Endothelial cell of umbilical vein (primary cell): Measurements from ENCODE around the gene CDKL2. TPM values are rescaled to one million over a fixed set of nuclear protein-coding genes. Genes with fewer than 3 reads are reported as not detected.

Experiments
- BruUV-seq: library from RNA; stranded (reverse); fragments of 400-500 nt; replicated peaks from 2 replicates; lab custom pipeline; 2021; lab: Mats Ljungman, UMichigan
- CTCF ChIA-PET: fragments of 300-600, 350-600 bp; sonication (Branson Sonifier 250); formaldehyde crosslinking; loops from one replicate; lab custom pipeline; 2021; ENCODE audit warnings: antibody characterized with exemption, inconsistent platforms; lab: Charles Lee
- POLR2A ChIA-PET: fragments of 300-600, 350-600 bp; sonication (Branson Sonifier 250); formaldehyde crosslinking; loops from one replicate; lab custom pipeline; 2021; ENCODE audit warnings: antibody characterized with exemption, inconsistent platforms; lab: Charles Lee
- DNase-seq: peaks from one replicate; pipeline ENCODE4 v3.0.0-alpha.2; 2011; ENCODE audit warnings: low read depth, low spot score
- FAIRE-seq: peaks from 2 replicates; lab custom pipeline; 2011; peaks lifted over from hg19 to GRCh38; lab: Jason Lieb, UNC
- H2AFZ ChIP-seq: 2 replicates; pipeline ENCODE4 v1.6.0; 2012; ENCODE audit warnings: low read depth, low read length, control low read depth, inconsistent platforms
- H3K27ac ChIP-seq: 2 replicates; pipeline ENCODE4 v1.5.1; 2011; ENCODE audit warnings: low read depth, mild to moderate bottlenecking, control low read depth, low read length, moderate library complexity; ENCODE audit not compliant: insufficient read depth
- H3K27me3 ChIP-seq, 2 experiments: 2 replicates each; pipeline versions ENCODE4 v1.6.0 to v1.6.1; 2011; ENCODE audit warnings: low read length in 2 of 2, mixed read lengths in 1 of 2; ENCODE audit not compliant: control insufficient read depth in 2 of 2, insufficient read depth in 2 of 2
- H3K36me3 ChIP-seq, 2 experiments: 2 replicates in 1 of 2; 3 replicates in 1 of 2; pipeline ENCODE4 v1.5.1; 2011; ENCODE audit warnings: low read length in 2 of 2, mild to moderate bottlenecking in 1 of 2, moderate library complexity in 1 of 2; ENCODE audit not compliant: control insufficient read depth in 2 of 2, insufficient read depth in 2 of 2; ENCODE audit errors: extremely low read depth in 1 of 2
- H3K4me1 ChIP-seq: 3 replicates; pipeline ENCODE4 v1.5.1; 2011; ENCODE audit warnings: mild to moderate bottlenecking, low read length; ENCODE audit not compliant: control insufficient read depth, insufficient read depth; ENCODE audit errors: extremely low read depth
- H3K4me2 ChIP-seq: 2 replicates; pipeline ENCODE4 v1.6.1; 2011; ENCODE audit warnings: low read length, control low read depth, mixed read lengths; ENCODE audit not compliant: insufficient read depth
- H3K4me3 ChIP-seq, 3 experiments: fragments of 200-600 bp in 1 of 3; sonication (generic), shearing (Covaris generic) in 1 of 3; replicated peaks in 1 of 3; 2 replicates each; pipeline ENCODE4 v1.5.1; 2011 to 2016; ENCODE audit warnings: control low read depth in 3 of 3, low read length in 3 of 3, mild to moderate bottlenecking in 2 of 3, inconsistent platforms in 1 of 3, low read depth in 1 of 3, moderate library complexity in 1 of 3; ENCODE audit not compliant: insufficient read depth in 1 of 3
- H3K79me2 ChIP-seq: 2 replicates; pipeline ENCODE4 v1.6.0; 2012; ENCODE audit warnings: low read length, inconsistent platforms; ENCODE audit not compliant: control insufficient read depth, insufficient read depth
- H3K9ac ChIP-seq: replicated peaks from 2 replicates; pipeline ENCODE3; 2011; ENCODE audit warnings: low read length, control low read depth; ENCODE audit not compliant: insufficient read depth; ENCODE audit errors: extremely low read depth
- H3K9me1 ChIP-seq: replicated peaks from 3 replicates; pipeline ENCODE4 v1.6.0; 2011; ENCODE audit warnings: mild to moderate bottlenecking, low read length; ENCODE audit not compliant: control insufficient read depth, insufficient read depth; ENCODE audit errors: extremely low read depth
- H3K9me3 ChIP-seq: replicated peaks from 2 replicates; pipeline ENCODE4 v1.5.1; 2012; ENCODE audit warnings: low read length, inconsistent platforms; ENCODE audit not compliant: control insufficient read depth, insufficient read depth
- H4K20me1 ChIP-seq: replicated peaks from 2 replicates; pipeline ENCODE3; 2011; ENCODE audit warnings: mild to moderate bottlenecking, low read length; ENCODE audit not compliant: control insufficient read depth, insufficient read depth; ENCODE audit errors: extremely low read depth
- EZH2 ChIP-seq: IDR thresholded peaks from 2 replicates; pipeline ENCODE4 v1.6.1; 2012; ENCODE audit warnings: borderline replicate concordance, low read depth, mild to moderate bottlenecking, moderate library complexity, low read length, inconsistent platforms; ENCODE audit not compliant: severe bottlenecking
- FOS ChIP-seq: IDR thresholded peaks from 2 replicates; pipeline ENCODE4 v1.6.1; 2011; ENCODE audit warnings: mild to moderate bottlenecking, low read length, moderate library complexity, borderline replicate concordance; ENCODE audit not compliant: insufficient read depth
- GATA2 ChIP-seq: IDR thresholded peaks from 2 replicates; pipeline ENCODE4 v1.7.0; 2011; ENCODE audit warnings: low read depth, mild to moderate bottlenecking, moderate library complexity, mixed read lengths, low read length; ENCODE audit not compliant: insufficient read length, insufficient read depth
- JUN ChIP-seq: IDR thresholded peaks from 2 replicates; pipeline ENCODE4 v1.6.1; 2011; ENCODE audit warnings: borderline replicate concordance, low read depth; ENCODE audit not compliant: insufficient read length, insufficient read depth
- MYC ChIP-seq: IDR thresholded peaks from one replicate; pipeline ENCODE4 v1.6.1; 2011; ENCODE audit warnings: mild to moderate bottlenecking, low read depth, low read length
- POLR2A ChIP-seq: IDR thresholded peaks from 2 replicates; pipeline ENCODE4 v1.6.1; 2012; ENCODE audit warnings: low read depth, mild to moderate bottlenecking, control low read depth, low read length
- POLR2AphosphoS5 ChIP-seq: IDR thresholded peaks from 2 replicates; pipeline ENCODE4 v1.6.1; 2012; ENCODE audit warnings: low read depth, mild to moderate bottlenecking, control low read depth, low read length, moderate library complexity; ENCODE audit not compliant: insufficient read depth
- dilution Hi-C: fragments of 300-500 bp; cut with MboI; formaldehyde crosslinking; loops from one replicate; pipeline ENCODE4 v1.15.0; 2019; ENCODE audit warnings: low sequenced_read_pairs; ENCODE audit not compliant: extremely low pct_ligation_motif_present
- intact Hi-C: fragments of 100-400 bp; cut with micrococcal nuclease; formaldehyde crosslinking; loops from one replicate; pipeline ENCODE4 v1.10.0; 2022
- polyA plus RNA-seq, 4 experiments: library from polyadenylated mRNA; depleted of rRNA in 3 of 4; stranded (reverse) in 3 of 4; unstranded in 1 of 4; fragments of >200 nt; gene quantifications; 2 replicates each; pipeline versions ENCODE4 v1.2.1 to v1.2.3, GENCODE V29; 2011 to 2012; ENCODE audit warnings: missing spikeins in 1 of 4
- total RNA-seq: library from RNA; stranded (reverse); gene quantifications from 2 replicates; pipeline ENCODE4 v1.2.3, GENCODE V29; 2021
- TF ChIP-seq, protein P1 (sequence below): IDR thresholded peaks from 2 replicates; pipeline ENCODE4 v1.6.1; 2011; ENCODE audit not compliant: insufficient read depth, insufficient read length
- TF ChIP-seq, protein P2 (sequence below), 2 donors: IDR thresholded peaks; 1 replicate in 1 of 2; 2 replicates in 1 of 2; pipeline ENCODE4 v1.5.1; 2011; ENCODE audit warnings: low read length in 2 of 2, mild to moderate bottlenecking in 2 of 2, moderate library complexity in 2 of 2, control low read depth in 1 of 2, inconsistent platforms in 1 of 2, low read depth in 1 of 2; ENCODE audit not compliant: insufficient read depth in 1 of 2; ENCODE audit errors: extremely low read depth in 1 of 2

CDKL2 gene
- total and polyA plus RNA-seq, 2 donors (not counting 3 experiments of a cell fraction or from before 2014, with no cell fraction given) = 0.23 to 0.55 TPM

DNA sequence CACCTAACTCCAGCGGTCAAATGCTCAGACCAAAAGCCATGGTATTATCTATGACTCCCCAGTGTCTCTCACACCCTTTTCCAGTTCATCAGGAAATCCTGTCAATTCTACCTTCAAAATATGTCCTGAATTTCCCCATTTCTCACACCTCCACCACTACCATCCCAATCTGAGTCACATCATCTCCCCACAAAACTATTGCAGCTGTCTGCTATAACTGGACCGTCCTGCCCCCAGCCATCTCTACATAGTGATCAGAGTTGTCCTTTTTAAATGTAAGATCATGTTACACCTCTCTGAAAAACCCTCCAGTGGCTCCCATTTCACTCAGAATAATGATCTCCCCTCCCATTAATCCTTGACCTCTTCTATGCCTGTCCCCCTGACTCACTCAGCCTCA is 81.3 kb downstream of the CDKL2 start:
- dilution Hi-C loops (no loop called here), intact Hi-C loops (no loop called here)
- CTCF ChIA-PET = no interaction called here

DNA sequence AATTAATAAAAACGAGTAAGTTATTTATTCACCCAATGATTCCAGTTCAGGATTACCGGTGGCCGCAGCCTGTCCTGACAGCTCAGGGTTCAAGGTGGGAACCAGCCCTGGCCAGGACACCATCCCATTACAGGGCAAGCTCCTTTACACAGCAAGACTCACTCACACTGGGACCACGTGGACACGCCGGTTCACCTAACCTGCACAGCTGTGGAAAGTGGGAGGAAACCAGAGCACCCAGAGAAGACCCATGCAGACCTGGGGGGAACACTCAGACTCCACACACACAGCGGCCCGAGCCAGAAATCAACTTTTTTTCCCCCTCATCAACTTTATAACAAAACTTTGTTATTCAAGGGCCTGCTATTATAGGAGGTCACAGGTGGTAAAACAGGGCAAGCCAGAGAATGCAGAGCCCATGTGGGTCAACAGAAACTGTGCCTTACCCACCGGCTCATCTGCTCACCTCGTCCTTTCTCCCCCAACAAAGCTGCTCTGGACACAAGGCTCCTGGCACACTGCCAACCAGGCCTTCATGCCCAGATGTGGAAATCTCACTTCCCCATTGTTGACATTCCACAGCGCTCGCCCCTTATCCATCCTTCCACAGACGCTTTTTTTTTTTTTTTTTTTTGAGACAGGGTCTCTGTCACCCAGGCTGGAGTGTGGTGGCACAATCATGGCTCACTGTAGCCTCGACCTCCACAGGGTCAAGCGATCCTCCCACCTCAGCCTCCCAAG is 82.5 kb downstream of the CDKL2 start:
- Histone ChIP-seq H3K4me1 (no peaks in the 10 kb centered on the region), H3K36me3 (no peaks in the 10 kb centered on the region), H3K4me3 (no peak overlapping the region), H4K20me1 (no peaks in the 10 kb centered on the region), H3K9me3 (no peaks in the 10 kb centered on the region), H3K9me1 (no peaks in the 10 kb centered on the region), H3K4me2 (no peak overlapping the region), H2AFZ (no peak overlapping the region), H3K9ac (no peak overlapping the region), H3K79me2 (no peaks in the 10 kb centered on the region), H3K27me3 (no peaks in the 10 kb centered on the region), H3K27ac (no peak overlapping the region)
- intact Hi-C loops (no loop called here), dilution Hi-C loops (no loop called here)
- no peak for FAIRE-seq
- ChIA-PET POLR2A (interaction anchor here (0.7 kb wide), 1 partner anchor 748 kb away, joined by 3 read pairs; no protein-coding TSS in a partner anchor), CTCF (no interaction called here)
- BruUV-seq = no TSS peak
- TF ChIP-seq POLR2AphosphoS5 = no peak
- no peak for TF ChIP-seq GATA2
- no peak for TF ChIP-seq JUN
- TF ChIP-seq POLR2A = no peak
- TF ChIP-seq, protein P1, sequence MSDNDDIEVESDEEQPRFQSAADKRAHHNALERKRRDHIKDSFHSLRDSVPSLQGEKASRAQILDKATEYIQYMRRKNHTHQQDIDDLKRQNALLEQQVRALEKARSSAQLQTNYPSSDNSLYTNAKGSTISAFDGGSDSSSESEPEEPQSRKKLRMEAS = no peak
- no peak for TF ChIP-seq FOS
- no peak for TF ChIP-seq EZH2
- TF ChIP-seq, protein P2, sequence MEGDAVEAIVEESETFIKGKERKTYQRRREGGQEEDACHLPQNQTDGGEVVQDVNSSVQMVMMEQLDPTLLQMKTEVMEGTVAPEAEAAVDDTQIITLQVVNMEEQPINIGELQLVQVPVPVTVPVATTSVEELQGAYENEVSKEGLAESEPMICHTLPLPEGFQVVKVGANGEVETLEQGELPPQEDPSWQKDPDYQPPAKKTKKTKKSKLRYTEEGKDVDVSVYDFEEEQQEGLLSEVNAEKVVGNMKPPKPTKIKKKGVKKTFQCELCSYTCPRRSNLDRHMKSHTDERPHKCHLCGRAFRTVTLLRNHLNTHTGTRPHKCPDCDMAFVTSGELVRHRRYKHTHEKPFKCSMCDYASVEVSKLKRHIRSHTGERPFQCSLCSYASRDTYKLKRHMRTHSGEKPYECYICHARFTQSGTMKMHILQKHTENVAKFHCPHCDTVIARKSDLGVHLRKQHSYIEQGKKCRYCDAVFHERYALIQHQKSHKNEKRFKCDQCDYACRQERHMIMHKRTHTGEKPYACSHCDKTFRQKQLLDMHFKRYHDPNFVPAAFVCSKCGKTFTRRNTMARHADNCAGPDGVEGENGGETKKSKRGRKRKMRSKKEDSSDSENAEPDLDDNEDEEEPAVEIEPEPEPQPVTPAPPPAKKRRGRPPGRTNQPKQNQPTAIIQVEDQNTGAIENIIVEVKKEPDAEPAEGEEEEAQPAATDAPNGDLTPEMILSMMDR (IDR thresholded peaks at IDR 0.05; ENCODE audit: extremely low read depth in 1 of 2, insufficient read depth in 1 of 2, low read depth in 1 of 2, low read length in 2 of 2) = no peak
- no peak for TF ChIP-seq MYC
- no peak for DNase-seq

More for the DNA sequence above, 81.3 kb downstream of the CDKL2 start:
- TF ChIP-seq GATA2 (no peak), POLR2AphosphoS5 (no peak), EZH2 (no peak), FOS (no peak), MYC (no peak)
- TF ChIP-seq, protein P1 = no peak
- H3K36me3 ChIP-seq = no peaks in the 10 kb centered on the region
- H3K27ac ChIP-seq = no peak overlapping the region
- H3K9me3 ChIP-seq = no peaks in the 10 kb centered on the region
- no peaks in the 10 kb centered on the region for H3K27me3 ChIP-seq
- H3K4me1 ChIP-seq = no peaks in the 10 kb centered on the region
- H3K9me1 ChIP-seq = no peaks in the 10 kb centered on the region
- no peak overlapping the region for H3K4me2 ChIP-seq
- H3K4me3 ChIP-seq = no peak overlapping the region
- no peak for FAIRE-seq
- H3K79me2 ChIP-seq = no peaks in the 10 kb centered on the region
- no peak for DNase-seq
- POLR2A ChIA-PET = no interaction called here
- no peaks in the 10 kb centered on the region for H4K20me1 ChIP-seq
- no peak overlapping the region for H2AFZ ChIP-seq
- BruUV-seq = no TSS peak
- no peak overlapping the region for H3K9ac ChIP-seq
